Endothelial cell of umbilical vein (primary cell): ENCODE measurements around the gene ATP6V0C. TPM values are rescaled to one million over a fixed set of nuclear protein-coding genes. Genes with fewer than 3 reads are reported as not detected.

ENCODE experiments used
- BruUV-seq: library from RNA; stranded (reverse); fragments of 400-500 nt; replicated peaks from 2 replicates; lab custom pipeline; 2021; lab: Mats Ljungman, UMichigan
- CTCF ChIA-PET: fragments of 300-600, 350-600 bp; sonication (Branson Sonifier 250); formaldehyde crosslinking; loops from one replicate; lab custom pipeline; 2021; ENCODE audit warnings: antibody characterized with exemption, inconsistent platforms; lab: Charles Lee
- POLR2A ChIA-PET: fragments of 300-600, 350-600 bp; sonication (Branson Sonifier 250); formaldehyde crosslinking; loops from one replicate; lab custom pipeline; 2021; ENCODE audit warnings: antibody characterized with exemption, inconsistent platforms; lab: Charles Lee
- DNase-seq: peaks from one replicate; pipeline ENCODE4 v3.0.0-alpha.2; 2011; ENCODE audit warnings: low read depth, low spot score
- FAIRE-seq: peaks from 2 replicates; lab custom pipeline; 2011; peaks lifted over from hg19 to GRCh38; lab: Jason Lieb, UNC
- H2AFZ ChIP-seq: 2 replicates; pipeline ENCODE4 v1.6.0; 2012; ENCODE audit warnings: low read depth, low read length, control low read depth, inconsistent platforms
- H3K27ac ChIP-seq: 2 replicates; pipeline ENCODE4 v1.5.1; 2011; ENCODE audit warnings: low read depth, mild to moderate bottlenecking, control low read depth, low read length, moderate library complexity; ENCODE audit not compliant: insufficient read depth
- H3K27me3 ChIP-seq, 2 experiments: 2 replicates each; pipeline versions ENCODE4 v1.6.0 to v1.6.1; 2011; ENCODE audit warnings: low read length in 2 of 2, mixed read lengths in 1 of 2; ENCODE audit not compliant: control insufficient read depth in 2 of 2, insufficient read depth in 2 of 2
- H3K36me3 ChIP-seq, 2 experiments: 2 replicates in 1 of 2; 3 replicates in 1 of 2; pipeline ENCODE4 v1.5.1; 2011; ENCODE audit warnings: low read length in 2 of 2, mild to moderate bottlenecking in 1 of 2, moderate library complexity in 1 of 2; ENCODE audit not compliant: control insufficient read depth in 2 of 2, insufficient read depth in 2 of 2; ENCODE audit errors: extremely low read depth in 1 of 2
- H3K4me1 ChIP-seq: 3 replicates; pipeline ENCODE4 v1.5.1; 2011; ENCODE audit warnings: mild to moderate bottlenecking, low read length; ENCODE audit not compliant: control insufficient read depth, insufficient read depth; ENCODE audit errors: extremely low read depth
- H3K4me2 ChIP-seq: 2 replicates; pipeline ENCODE4 v1.6.1; 2011; ENCODE audit warnings: low read length, control low read depth, mixed read lengths; ENCODE audit not compliant: insufficient read depth
- H3K4me3 ChIP-seq, 3 experiments: fragments of 200-600 bp in 1 of 3; sonication (generic), shearing (Covaris generic) in 1 of 3; replicated peaks in 1 of 3; 2 replicates each; pipeline ENCODE4 v1.5.1; 2011 to 2016; ENCODE audit warnings: control low read depth in 3 of 3, low read length in 3 of 3, mild to moderate bottlenecking in 2 of 3, inconsistent platforms in 1 of 3, low read depth in 1 of 3, moderate library complexity in 1 of 3; ENCODE audit not compliant: insufficient read depth in 1 of 3
- H3K79me2 ChIP-seq: 2 replicates; pipeline ENCODE4 v1.6.0; 2012; ENCODE audit warnings: low read length, inconsistent platforms; ENCODE audit not compliant: control insufficient read depth, insufficient read depth
- H3K9ac ChIP-seq: replicated peaks from 2 replicates; pipeline ENCODE3; 2011; ENCODE audit warnings: low read length, control low read depth; ENCODE audit not compliant: insufficient read depth; ENCODE audit errors: extremely low read depth
- H3K9me1 ChIP-seq: replicated peaks from 3 replicates; pipeline ENCODE4 v1.6.0; 2011; ENCODE audit warnings: mild to moderate bottlenecking, low read length; ENCODE audit not compliant: control insufficient read depth, insufficient read depth; ENCODE audit errors: extremely low read depth
- H3K9me3 ChIP-seq: replicated peaks from 2 replicates; pipeline ENCODE4 v1.5.1; 2012; ENCODE audit warnings: low read length, inconsistent platforms; ENCODE audit not compliant: control insufficient read depth, insufficient read depth
- H4K20me1 ChIP-seq: replicated peaks from 2 replicates; pipeline ENCODE3; 2011; ENCODE audit warnings: mild to moderate bottlenecking, low read length; ENCODE audit not compliant: control insufficient read depth, insufficient read depth; ENCODE audit errors: extremely low read depth
- EZH2 ChIP-seq: IDR thresholded peaks from 2 replicates; pipeline ENCODE4 v1.6.1; 2012; ENCODE audit warnings: borderline replicate concordance, low read depth, mild to moderate bottlenecking, moderate library complexity, low read length, inconsistent platforms; ENCODE audit not compliant: severe bottlenecking
- FOS ChIP-seq: IDR thresholded peaks from 2 replicates; pipeline ENCODE4 v1.6.1; 2011; ENCODE audit warnings: mild to moderate bottlenecking, low read length, moderate library complexity, borderline replicate concordance; ENCODE audit not compliant: insufficient read depth
- GATA2 ChIP-seq: IDR thresholded peaks from 2 replicates; pipeline ENCODE4 v1.7.0; 2011; ENCODE audit warnings: low read depth, mild to moderate bottlenecking, moderate library complexity, mixed read lengths, low read length; ENCODE audit not compliant: insufficient read length, insufficient read depth
- JUN ChIP-seq: IDR thresholded peaks from 2 replicates; pipeline ENCODE4 v1.6.1; 2011; ENCODE audit warnings: borderline replicate concordance, low read depth; ENCODE audit not compliant: insufficient read length, insufficient read depth
- MYC ChIP-seq: IDR thresholded peaks from one replicate; pipeline ENCODE4 v1.6.1; 2011; ENCODE audit warnings: mild to moderate bottlenecking, low read depth, low read length
- POLR2A ChIP-seq: IDR thresholded peaks from 2 replicates; pipeline ENCODE4 v1.6.1; 2012; ENCODE audit warnings: low read depth, mild to moderate bottlenecking, control low read depth, low read length
- POLR2AphosphoS5 ChIP-seq: IDR thresholded peaks from 2 replicates; pipeline ENCODE4 v1.6.1; 2012; ENCODE audit warnings: low read depth, mild to moderate bottlenecking, control low read depth, low read length, moderate library complexity; ENCODE audit not compliant: insufficient read depth
- dilution Hi-C: fragments of 300-500 bp; cut with MboI; formaldehyde crosslinking; loops from one replicate; pipeline ENCODE4 v1.15.0; 2019; ENCODE audit warnings: low sequenced_read_pairs; ENCODE audit not compliant: extremely low pct_ligation_motif_present
- intact Hi-C: fragments of 100-400 bp; cut with micrococcal nuclease; formaldehyde crosslinking; loops from one replicate; pipeline ENCODE4 v1.10.0; 2022
- polyA plus RNA-seq, 4 experiments: library from polyadenylated mRNA; depleted of rRNA in 3 of 4; stranded (reverse) in 3 of 4; unstranded in 1 of 4; fragments of >200 nt; gene quantifications; 2 replicates each; pipeline versions ENCODE4 v1.2.1 to v1.2.3, GENCODE V29; 2011 to 2012; ENCODE audit warnings: missing spikeins in 1 of 4
- total RNA-seq: library from RNA; stranded (reverse); gene quantifications from 2 replicates; pipeline ENCODE4 v1.2.3, GENCODE V29; 2021
- TF ChIP-seq, protein P1 (sequence below): IDR thresholded peaks from 2 replicates; pipeline ENCODE4 v1.6.1; 2011; ENCODE audit not compliant: insufficient read depth, insufficient read length
- TF ChIP-seq, protein P2 (sequence below), 2 donors: IDR thresholded peaks; 1 replicate in 1 of 2; 2 replicates in 1 of 2; pipeline ENCODE4 v1.5.1; 2011; ENCODE audit warnings: low read length in 2 of 2, mild to moderate bottlenecking in 2 of 2, moderate library complexity in 2 of 2, control low read depth in 1 of 2, inconsistent platforms in 1 of 2, low read depth in 1 of 2; ENCODE audit not compliant: insufficient read depth in 1 of 2; ENCODE audit errors: extremely low read depth in 1 of 2

Gene ATP6V0C
- total and polyA plus RNA-seq, 2 donors (not counting 3 experiments of a cell fraction or from before 2014, with no cell fraction given) = 146 to 194 TPM

DNA sequence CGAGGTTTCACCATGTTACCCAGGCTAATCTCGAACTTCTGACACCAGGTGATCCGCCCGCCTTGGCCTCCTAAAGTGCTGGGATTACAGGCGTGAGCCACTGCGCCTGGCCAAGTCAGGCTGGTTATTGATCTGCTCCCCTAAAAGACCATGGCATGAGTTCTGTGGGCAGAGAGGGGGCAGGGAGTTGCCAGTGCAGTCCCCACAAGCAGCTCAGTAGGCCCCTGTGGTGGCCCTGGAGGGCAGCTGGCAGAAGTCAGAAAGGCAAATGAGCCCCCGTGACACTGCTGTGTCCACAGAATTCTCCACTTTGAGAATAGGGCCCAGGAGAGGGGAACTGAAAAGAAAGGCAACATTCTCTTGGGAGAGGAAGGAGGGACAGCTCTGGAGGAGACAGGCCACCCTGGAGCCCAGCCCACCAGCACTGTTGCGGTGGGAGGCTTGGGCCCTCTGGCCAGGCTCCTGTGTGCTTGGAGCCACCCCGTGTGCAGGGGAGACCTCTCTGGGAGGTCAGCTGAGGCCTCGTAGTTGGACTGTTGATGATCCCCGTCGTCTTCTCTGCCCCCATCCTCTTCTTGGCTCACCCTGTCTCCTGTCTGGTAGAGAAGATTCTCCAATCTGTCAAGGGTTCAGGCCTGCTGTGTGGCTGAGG, 4.3 kb downstream of the ATP6V0C start:
- Histone ChIP-seq H3K27me3 (no peaks in the 10 kb centered on the region), H3K9me1 (no peaks in the 10 kb centered on the region), H3K9me3 (no peaks in the 10 kb centered on the region), H4K20me1 (peaks cover 2% of the 10 kb centered on the region), H2AFZ (no peak overlapping the region), H3K36me3 (peaks cover 0 to 2% of the 10 kb centered on the region in 2 experiments), H3K79me2 (peaks cover 66% of the 10 kb centered on the region), H3K4me3 (no peak overlapping the region), H3K4me1 (peaks cover 34% of the 10 kb centered on the region), H3K9ac (no peak overlapping the region), H3K4me2 (no peak overlapping the region), H3K27ac (no peak overlapping the region)
- CTCF ChIA-PET = no interaction called here
- intact Hi-C loops (no loop called here), dilution Hi-C loops (no loop called here)
- no peak for TF ChIP-seq POLR2A
- TF ChIP-seq, protein P1, sequence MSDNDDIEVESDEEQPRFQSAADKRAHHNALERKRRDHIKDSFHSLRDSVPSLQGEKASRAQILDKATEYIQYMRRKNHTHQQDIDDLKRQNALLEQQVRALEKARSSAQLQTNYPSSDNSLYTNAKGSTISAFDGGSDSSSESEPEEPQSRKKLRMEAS = no peak
- TF ChIP-seq GATA2 = no peak
- TF ChIP-seq JUN = no peak
- TF ChIP-seq, protein P2, sequence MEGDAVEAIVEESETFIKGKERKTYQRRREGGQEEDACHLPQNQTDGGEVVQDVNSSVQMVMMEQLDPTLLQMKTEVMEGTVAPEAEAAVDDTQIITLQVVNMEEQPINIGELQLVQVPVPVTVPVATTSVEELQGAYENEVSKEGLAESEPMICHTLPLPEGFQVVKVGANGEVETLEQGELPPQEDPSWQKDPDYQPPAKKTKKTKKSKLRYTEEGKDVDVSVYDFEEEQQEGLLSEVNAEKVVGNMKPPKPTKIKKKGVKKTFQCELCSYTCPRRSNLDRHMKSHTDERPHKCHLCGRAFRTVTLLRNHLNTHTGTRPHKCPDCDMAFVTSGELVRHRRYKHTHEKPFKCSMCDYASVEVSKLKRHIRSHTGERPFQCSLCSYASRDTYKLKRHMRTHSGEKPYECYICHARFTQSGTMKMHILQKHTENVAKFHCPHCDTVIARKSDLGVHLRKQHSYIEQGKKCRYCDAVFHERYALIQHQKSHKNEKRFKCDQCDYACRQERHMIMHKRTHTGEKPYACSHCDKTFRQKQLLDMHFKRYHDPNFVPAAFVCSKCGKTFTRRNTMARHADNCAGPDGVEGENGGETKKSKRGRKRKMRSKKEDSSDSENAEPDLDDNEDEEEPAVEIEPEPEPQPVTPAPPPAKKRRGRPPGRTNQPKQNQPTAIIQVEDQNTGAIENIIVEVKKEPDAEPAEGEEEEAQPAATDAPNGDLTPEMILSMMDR (IDR thresholded peaks at IDR 0.05; ENCODE audit: extremely low read depth in 1 of 2, insufficient read depth in 1 of 2, low read depth in 1 of 2, low read length in 2 of 2) = no peak
- TF ChIP-seq MYC = no peak
- TF ChIP-seq POLR2AphosphoS5 = no peak
- TF ChIP-seq EZH2 = no peak
- no peak for TF ChIP-seq FOS
- FAIRE-seq (no peak), DNase-seq (no peak)
- POLR2A ChIA-PET = no interaction called here
- no TSS peak for BruUV-seq
